HG03039 (cell line): ENCODE measurements around the gene HNRNPLL.

ENCODE experiments used
- ATAC-seq: cut with Tn5 transposase; IDR thresholded peaks from one replicate; pipeline ENCODE4 v1.9.1; 2021; ENCODE audit warnings: mild to moderate bottlenecking, moderate library complexity; ENCODE audit not compliant: unreplicated experiment

The HNRNPLL gene

DNA sequence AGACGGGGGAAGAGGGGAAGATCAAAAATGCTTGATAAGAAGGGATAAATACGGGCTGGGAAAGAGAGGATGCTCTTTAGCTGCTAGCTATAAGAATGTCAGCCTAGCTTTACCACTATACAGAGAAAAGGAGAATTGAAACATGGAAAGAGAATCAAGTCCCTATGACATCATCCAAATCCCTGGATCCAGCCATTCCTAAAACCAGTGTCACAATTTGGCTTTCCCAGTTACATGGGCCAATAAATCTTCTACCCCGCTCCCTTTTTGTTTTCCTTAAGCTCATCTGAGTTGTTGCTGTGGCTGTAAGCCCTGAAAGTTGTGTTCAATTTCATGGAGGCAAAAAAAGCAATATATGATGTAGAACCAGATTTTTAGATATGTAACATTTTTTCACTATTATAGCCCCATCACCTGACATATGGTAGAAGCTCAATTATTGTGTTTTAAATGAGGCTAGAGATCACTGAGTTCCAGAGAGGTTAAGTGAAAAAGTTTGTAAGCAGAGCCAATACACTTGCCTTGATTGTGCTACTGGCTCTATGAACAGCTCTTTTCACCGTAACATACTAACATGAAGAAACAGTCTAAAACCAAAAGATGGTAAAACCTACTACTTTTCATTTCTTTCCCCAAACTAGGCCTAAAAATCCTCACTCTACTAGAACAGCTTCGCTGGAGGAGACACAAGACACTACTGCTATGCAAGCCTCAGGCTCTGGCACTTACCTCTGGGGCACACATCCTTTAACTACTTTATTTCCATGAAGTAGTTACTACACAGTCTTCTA, 4.3 kb downstream of the HNRNPLL start:
- ATAC-seq: no peak

DNA sequence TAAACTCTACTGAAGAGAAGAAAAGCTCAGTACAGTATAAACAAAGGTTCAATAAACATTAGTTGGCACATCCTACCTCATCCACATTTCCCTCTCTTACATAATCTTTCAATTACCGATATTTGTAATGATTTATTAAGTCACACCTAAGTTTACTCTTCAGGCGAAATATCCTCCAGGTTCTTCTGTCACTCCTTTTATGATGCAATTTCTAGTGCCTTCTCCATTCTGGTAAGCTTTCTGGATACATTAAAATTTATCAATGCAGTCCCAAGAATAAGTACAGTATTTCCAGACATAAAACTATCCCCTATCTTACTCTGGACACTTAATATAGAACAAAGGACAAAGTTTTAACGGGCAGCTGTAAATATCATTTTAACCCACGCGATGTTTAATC, 5.6 kb downstream of the HNRNPLL start:
- ATAC-seq: no peak

DNA sequence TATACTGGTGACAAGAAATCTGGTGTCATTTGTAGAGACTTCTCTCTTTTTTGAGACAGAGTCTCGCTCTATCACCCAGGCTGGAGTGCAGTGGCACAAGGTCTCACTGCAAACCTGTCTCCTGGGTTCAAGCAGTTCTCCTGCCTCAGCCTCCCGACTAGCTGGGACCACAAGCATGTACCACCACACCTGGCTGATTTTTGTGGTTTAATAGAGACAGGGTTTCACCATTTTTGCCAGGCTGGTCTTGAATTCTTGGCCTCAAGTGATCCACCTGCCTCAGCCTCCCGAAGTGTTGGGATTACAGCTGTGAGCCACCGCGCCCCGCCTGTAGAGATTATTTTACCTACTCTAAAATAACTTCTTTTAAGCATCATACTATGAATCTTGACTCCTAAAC, 6.5 kb downstream of the HNRNPLL start:
- ATAC-seq: no peak

DNA sequence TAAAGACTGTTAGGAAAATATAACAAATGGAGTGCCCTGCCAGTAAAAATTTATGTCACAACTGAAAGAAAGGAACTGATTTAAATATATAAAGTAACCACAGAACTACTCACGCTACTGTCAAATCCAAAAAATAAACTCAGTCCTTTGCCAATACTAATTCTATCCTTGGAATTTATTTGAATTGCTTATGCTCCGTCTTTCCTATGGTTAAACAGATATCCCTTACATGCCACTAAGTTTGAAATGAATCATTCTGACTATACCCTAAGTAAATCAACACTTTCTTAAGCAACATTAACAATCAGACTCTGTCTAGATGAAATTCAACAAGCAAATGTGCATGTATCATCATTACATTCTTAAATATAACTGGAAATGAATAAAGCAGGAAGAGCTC, 9.8 kb downstream of the HNRNPLL start:
- ATAC-seq: no peak

DNA sequence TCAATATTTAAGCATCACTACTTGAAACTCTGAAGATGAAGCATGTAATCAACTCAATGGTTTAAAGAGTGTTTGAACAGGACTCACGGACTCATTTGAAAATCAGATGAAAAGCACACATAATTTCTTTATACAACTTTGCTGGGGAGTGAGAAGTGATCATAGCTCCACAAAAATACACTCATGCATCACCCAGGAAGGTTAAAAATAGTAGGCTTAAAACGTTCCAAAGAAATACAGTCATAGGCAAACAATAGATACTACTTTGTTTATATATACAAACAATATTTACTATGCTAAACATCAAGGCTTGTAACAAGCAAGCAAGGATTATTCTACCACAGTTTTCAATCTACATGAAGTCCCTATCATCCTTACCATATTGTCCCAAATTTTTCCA, 11.6 kb downstream of the HNRNPLL start:
- no peak for ATAC-seq

DNA sequence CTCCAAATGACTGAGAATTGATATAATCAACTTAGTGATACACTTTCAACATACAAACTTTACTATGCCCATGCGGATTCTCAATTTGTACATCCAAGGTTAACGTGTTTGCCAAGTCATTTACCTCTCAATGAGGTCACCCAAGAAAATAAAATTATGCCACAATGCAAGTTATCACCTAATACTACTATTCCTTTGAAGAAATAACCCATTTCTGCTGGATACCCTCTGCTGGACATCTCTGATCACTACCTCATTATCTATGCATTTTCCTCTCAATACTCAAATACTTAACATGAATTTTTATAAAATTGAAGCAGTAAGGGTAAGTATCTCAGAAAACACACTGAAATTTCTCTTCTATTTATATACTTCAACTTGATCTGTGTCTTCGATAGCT, 12.7 kb downstream of the HNRNPLL start:
- ATAC-seq: no peak

DNA sequence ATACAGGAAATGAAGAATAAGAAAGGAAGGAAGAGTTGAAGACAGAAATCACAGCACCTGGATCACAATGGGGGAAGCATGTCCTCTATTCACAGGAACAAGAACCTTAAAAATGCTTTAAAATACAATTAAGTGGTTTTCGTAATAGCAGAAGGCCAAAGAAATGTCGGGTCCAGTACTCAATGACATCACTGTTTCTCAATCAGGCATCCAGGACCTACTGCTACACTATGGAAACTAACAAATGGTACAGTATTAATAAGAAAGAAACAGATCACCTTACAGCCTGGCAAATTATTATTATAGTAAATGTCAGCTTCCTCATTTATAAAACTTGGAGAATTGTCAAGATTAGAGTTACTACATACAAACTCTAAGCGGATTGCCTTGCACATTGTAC, 15.8 kb downstream of the HNRNPLL start:
- no peak for ATAC-seq

DNA sequence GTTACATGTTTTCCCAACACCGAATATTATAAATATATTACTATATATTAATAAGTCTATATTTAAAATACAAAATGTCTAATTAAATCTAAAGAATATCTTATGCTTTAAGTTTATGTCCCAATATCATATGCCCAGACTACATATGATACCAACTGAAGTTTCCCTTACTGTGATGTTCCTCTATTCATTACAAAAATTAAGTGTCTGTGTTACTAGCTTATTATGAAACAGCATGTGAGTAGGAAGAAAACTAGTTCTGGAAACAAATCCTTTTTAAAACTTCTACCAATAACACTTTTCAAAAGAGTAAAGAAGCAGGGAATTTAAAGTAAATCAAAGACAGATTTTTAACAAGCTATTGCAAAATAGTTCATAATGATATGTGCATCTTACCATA, 17.8 kb downstream of the HNRNPLL start:
- ATAC-seq: no peak

DNA sequence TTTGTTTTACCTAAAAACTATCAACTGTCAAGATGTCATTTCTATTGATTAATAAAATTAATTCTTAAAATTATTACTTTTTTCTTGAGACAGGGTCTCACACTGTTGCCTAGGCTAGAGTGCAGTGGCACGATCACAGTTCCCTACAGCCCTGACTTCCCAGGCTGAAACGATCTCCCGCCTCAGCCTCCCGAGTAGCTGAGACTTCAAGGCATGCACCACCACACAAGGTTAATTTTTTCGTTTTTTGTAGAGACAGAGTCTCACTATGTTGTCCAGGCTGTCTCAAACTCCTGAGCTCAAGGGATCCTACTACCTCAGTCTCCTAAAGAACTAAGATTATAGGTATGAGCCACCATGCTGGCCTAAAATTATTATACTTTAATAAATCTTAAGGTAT, 18.7 kb downstream of the HNRNPLL start:
- no peak for ATAC-seq

DNA sequence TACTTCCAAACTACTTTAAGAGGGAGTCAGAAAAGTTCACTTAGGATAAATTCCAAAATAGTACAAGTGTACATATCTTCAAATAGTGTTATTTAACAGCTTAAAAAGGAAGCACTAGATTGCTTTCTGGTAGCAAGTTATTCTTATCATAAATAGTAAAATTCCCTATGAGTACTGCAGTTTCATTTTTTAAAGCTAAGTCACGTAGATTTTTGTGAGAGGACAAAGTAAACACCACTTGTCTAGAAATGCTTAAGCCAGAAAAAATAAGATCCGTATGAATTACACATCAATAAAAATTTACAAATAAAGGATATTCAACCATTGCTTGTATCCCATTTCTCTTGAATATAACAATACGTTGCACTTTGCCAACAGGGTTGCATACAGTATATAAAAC, 19.2 kb downstream of the HNRNPLL start:
- no peak for ATAC-seq

DNA sequence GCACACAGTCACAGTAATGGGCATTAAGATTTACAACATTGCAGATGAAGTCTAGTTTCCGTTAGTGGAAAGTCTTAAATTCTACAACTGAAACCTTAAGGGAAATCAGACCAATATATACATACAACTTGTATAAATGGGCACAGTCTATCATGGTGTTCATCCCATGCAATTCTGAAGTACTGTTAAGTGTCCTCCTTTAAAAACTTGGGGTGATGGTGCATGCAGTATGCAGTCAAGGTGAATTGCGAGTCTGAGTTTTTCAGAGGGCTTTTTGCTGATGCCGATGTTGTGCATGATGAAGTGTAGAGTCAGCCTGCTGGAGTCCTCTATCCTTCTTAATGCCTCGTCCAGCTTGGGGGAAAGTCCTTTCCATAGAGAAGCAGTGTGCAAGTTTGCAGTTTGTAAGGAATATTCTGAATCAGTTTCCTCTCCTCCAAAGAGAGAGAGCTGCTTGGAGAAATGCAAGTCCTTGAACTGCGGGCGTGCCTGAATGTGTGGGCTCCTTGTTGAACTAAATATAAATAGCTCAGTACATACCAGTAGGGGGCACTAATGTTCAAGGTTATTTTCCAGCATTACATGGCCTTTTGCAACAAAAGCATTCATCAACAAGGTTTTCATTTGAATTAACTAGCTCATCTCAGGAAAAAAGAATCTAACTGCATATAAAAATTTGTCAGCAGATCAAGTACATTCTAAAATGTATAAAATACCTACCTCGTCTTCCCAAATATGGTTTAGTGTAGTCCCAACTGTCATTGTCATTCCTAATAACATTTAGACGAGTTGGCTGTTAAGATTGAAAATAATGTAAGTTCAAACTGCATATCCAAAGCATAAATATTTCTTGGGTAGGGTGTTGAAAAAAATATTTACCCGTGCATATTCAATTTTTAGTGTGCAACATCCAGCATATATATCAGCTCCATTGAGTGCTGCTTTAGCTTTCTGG, 21.3 kb downstream of the HNRNPLL start:
- no peak for ATAC-seq

DNA sequence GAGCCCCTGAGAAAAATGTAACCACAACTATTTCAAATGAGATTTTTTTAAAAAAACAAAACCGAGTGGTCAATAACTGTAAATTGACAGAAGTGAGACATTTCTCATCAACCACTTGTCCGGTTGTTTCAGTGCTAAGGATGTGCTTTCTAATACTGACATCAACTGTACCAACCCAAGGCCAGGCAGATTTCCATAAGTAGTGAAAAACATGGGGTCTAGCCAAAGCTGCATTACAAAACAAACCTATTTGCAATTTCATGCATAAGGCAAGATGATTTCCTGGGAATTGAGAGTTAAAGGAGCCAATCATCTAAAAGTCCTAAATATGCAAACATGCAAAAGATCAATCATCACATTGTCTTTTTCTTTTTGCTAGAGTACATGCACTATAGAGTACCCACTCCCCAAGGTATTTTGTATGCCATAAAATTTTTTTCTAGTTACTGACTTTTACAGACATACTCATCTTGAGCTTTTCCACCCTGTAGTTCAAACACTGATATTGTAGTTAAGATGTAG, 22.6 kb downstream of the HNRNPLL start:
- ATAC-seq: no peak

DNA sequence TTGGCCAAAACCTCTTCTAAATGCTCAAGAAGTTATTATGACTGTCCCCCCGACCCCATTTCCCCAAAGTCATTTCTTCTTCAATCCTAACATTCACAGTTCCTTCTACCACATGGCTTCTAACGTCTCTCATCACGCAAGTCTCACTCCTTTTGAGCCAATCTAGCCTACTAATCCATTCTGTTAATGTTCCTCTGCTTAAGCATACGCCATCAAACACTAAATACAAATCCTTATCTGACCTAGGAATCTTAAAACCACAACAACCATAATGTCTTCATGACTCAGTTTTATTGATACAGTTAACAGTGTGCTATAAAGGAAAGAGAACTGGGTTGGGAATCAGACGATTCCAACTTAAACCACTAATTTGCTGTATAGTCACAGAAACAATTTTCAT, 23.9 kb downstream of the HNRNPLL start:
- ATAC-seq: no peak

DNA sequence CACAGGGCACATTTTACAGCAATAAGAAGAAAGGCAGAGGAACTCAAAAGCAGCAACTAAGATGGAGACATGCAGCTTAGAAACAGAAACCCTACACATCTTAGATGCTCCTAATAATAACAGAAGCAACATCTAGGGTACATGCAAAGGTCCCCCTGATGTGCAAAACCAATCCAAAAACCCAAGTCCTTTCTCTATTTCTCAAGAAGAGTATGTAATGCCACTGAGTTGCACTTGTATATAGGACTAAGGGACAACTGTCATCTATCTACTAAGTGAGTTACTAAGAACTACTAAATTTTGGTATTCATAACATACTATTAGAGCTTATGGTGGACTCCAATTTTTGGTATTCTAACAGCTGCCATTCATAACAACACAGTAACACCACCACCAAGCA, 28.4 kb downstream of the HNRNPLL start:
- ATAC-seq: no peak

DNA sequence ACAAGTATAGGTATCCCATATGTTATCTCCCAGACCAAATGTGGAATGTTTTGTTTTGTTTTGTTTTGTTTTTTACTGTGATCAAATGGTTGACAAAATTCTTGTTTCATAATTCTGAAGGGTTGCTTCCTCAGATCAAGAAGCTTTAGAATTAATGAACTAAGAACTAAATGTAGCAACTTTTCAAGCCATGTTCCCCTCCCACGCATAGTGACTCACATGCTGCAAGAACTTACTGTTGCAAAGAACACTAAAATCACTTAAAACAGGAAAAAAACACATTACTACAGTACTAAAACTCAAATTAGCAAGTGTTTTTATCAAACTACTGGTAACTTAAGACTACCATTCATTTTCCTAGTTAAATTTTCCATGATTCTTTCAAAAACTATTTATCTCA, 30.6 kb downstream of the HNRNPLL start:
- ATAC-seq: no peak

DNA sequence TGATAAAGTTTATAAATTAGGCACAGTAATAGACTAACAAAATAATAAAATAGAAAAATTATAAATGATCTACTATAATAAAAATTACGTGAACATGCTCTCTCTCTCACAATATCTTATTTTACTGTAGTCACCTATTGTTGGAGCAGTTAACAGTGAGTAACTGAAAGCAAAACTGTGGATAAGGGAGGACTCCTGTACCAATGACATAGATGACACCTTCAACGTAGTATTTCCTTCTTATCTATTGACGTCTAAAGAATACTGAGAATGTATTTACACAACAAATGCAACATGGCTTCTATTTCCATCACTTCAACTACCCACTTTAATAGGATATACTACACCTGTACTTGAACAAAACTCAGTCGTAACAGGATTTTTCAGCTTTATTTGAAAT, 31.5 kb downstream of the HNRNPLL start:
- ATAC-seq: no peak

DNA sequence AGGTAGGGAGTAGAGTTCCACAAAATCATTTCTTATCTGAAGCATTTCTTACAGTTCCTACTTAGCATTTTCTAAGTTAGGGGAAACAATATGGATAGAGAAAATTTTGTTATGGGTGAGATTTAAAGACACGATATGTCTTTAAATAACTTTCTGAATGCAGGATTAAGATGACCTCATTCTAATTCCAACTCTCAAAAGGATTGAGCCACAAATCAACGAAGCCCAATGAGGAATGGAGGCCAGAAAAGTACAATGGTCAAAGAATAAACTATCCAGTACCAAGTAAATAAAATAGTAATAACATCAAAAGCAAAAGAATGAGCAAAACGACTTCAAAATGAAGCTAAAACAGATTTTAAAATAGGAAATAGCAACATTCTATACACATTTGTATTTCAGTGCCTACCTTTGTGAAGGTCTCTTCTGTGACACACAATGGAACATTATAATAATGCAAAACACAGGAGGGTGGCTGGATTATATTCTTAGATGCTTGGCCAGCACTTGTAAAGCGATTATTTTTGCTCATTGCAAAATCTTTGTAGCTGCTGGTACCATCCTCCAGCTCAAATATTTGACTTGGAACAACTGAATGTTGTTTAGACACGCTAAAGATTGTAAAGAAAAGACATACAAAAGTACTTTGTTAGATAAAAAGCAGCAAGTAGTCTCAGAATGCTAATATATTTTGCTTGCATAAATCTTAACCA, 33.8 kb downstream of the HNRNPLL start:
- ATAC-seq: no peak

DNA sequence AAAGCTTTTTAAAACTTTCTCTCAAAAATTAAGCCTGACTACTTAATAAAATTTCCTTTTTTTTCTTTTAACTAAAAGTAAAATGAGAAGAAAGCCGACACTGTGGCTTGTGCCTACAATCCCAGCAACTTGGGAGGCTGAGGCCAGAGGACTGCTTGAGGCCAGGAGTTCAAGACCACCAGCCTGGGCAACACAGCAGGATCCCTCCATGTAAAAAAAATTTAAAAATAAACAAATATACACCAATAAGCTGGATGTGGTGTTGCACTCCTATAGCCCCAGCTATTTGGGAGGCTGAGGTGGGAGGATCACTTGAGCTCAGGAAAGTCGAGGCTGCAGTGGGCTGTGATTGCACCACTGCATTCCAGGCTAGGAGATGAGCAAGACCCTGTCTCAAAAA, 37.4 kb downstream of the HNRNPLL start:
- no peak for ATAC-seq

DNA sequence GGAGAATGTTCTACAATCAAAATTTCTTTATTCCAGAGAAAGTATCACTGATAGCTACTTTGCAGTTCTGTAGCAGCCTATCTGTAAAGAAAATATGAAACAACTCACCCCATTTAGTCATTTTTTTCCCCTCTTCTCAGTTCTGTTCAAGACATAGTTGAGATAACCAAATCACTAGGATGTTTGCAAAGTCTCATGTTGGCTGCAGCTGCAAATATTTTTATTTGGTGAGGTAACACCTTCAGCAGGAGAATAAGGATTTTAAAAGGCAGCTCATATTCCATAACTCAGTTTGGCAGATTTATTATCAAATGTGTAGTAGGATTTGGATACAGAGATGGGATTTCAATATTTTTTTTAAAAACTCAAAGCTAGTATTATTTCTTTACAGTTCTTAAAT, 41.0 kb downstream of the HNRNPLL start:
- ATAC-seq: no peak

DNA sequence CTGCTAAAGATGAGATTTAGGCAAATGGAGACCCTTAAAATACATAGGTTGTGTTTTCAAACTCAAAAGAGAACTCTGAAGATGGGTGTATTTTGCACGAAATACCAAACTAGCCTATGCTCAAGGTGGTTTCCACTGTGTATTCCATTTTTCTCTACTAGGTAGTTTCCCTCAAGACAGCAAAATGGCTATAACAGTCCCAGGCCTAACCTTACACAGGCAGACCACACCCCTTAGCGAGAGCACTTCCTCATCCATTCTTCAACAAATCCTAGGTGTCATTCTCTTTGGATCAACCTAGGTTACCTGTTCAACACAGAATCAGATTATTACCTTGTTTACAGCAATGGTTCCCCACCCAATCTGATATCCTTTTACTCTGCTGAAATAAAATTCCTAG, 42.6 kb downstream of the HNRNPLL start:
- ATAC-seq: no peak

DNA sequence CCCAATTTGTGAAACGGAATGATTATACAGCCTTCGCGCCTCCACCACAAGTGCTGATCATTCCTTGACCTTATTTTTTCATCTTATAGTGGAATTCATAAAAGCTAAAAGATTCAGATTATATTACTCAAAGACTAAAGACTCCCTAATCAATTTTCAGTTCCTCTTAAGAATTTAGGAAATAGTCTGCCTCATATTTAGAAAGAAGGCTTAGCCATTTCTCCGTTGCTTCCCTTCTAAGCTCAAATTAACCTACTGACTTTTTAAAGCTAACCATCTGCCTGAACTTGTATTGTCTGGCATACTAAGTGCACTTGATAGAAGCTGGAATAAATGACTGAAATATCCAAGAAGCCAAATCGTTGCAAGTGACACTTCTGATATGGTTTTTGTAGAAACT, 44.7 kb downstream of the HNRNPLL start:
- ATAC-seq: no peak
